Measurements from ENCODE around the gene TBC1D20. TPM values are rescaled to one million over a fixed set of nuclear protein-coding genes. Genes with fewer than 3 reads are reported as not detected.
"Not testable (repeated sequence)": the region's sequence is repeated elsewhere in the genome, so short reads cannot be mapped to it uniquely, and the experiment has no call there.

TBC1D20 gene
- total RNA-seq, 4 donors from 2014 or later = 34.9 to 47.7 (median 41.7) TPM

DNA sequence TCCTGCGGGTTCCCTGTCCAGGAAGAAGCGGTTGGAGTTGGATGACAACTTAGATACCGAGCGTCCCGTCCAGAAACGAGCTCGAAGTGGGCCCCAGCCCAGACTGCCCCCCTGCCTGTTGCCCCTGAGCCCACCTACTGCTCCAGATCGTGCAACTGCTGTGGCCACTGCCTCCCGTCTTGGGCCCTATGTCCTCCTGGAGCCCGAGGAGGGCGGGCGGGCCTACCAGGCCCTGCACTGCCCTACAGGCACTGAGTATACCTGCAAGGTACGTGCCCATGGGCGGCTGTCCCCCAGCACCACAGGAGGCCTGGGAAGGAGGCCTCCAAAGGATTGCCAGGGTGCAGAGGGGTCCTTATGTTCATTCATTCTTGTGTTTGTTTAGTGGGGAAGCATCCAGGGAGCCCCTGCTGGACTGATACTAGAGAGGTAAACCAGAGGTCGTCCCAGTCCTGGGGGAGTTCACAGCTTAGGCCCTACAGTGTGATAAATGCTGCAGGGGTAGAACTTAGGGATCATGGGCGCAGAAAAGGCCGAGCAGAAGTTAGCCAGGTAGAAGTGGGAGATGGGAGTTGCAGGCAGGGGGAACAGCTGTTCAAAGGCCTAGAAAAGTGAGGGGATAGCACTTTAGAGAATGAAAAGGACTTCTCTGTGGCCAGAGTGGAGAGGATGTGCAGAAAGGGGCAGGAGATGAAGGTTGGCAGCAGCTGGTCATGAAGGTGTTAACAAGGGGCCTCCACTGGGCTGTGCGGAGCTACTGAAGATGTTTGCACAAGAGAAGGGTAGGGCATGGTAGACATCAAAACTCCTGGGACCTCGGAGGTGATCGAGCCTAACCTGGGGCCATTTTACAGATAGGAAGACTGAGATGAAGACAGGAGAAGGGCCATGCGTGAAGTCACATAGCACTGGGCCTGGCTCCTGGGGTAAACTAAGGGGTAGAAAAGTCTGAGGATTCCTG lies 74.0 kb downstream of the TBC1D20 start:
- H3K4me3 ChIP-seq = no peak overlapping the region
- no peak overlapping the region for H3K27ac ChIP-seq (replicated peaks in 1 of 4)
- intact Hi-C loops (cut with DNase I) = no loop called here
- H3K36me3 ChIP-seq = peaks cover 0 to 33% (median 25%) of the 10 kb centered on the region in 4 donors
- H3K4me1 ChIP-seq = no peaks in the 10 kb centered on the region
- TF ChIP-seq, protein P1, sequence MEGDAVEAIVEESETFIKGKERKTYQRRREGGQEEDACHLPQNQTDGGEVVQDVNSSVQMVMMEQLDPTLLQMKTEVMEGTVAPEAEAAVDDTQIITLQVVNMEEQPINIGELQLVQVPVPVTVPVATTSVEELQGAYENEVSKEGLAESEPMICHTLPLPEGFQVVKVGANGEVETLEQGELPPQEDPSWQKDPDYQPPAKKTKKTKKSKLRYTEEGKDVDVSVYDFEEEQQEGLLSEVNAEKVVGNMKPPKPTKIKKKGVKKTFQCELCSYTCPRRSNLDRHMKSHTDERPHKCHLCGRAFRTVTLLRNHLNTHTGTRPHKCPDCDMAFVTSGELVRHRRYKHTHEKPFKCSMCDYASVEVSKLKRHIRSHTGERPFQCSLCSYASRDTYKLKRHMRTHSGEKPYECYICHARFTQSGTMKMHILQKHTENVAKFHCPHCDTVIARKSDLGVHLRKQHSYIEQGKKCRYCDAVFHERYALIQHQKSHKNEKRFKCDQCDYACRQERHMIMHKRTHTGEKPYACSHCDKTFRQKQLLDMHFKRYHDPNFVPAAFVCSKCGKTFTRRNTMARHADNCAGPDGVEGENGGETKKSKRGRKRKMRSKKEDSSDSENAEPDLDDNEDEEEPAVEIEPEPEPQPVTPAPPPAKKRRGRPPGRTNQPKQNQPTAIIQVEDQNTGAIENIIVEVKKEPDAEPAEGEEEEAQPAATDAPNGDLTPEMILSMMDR (IDR thresholded peaks at IDR 0.05) = no peak
- TF ChIP-seq EP300 (IDR thresholded peaks at IDR 0.05) (no peak), POLR2A (IDR thresholded peaks at IDR 0.05; ENCODE audit: low read depth) (no peak), POLR2AphosphoS5 (IDR thresholded peaks at IDR 0.05) (no peak)
- no peaks in the 10 kb centered on the region for H3K9me3 ChIP-seq
- no peak for DNase-seq (ENCODE audit: extremely low spot score)
- WGBS = 89% methylated on average over 19 of the region's 21 CpGs
- no peaks in the 10 kb centered on the region for H3K27me3 ChIP-seq

DNA sequence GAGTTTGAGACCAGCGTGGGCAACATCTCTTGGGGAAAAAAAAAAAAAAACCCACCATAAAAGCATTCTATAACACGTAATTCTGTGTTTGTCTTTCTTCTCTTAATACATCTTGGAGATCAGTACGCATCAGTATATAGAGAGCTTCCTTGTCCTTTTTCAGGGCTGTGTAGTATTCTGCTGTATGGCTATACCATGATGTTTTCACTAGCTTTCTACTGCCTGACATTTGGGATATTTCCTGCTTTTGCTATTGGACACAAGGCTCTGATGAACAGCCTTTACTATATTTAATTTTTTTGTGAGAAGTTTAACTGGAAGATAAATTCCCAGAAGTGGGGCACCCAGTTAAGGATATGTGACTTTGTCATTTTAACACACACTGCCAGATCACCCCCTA lies 74.8 kb downstream of the TBC1D20 start:
- peaks cover 0 to 1% (median under 1%) of the 10 kb centered on the region in 4 donors for H3K4me1 ChIP-seq
- no peak overlapping the region for H3K4me3 ChIP-seq
- TF ChIP-seq POLR2AphosphoS5 (IDR thresholded peaks at IDR 0.05) (no peak), POLR2A (IDR thresholded peaks at IDR 0.05; ENCODE audit: low read depth) (no peak), EP300 (IDR thresholded peaks at IDR 0.05) (no peak)
- TF ChIP-seq, protein P1 (IDR thresholded peaks at IDR 0.05) = no peak
- H3K9me3 ChIP-seq = no peaks in the 10 kb centered on the region
- peaks cover 0 to 33% (median 21%) of the 10 kb centered on the region in 4 donors for H3K36me3 ChIP-seq
- no peak overlapping the region for H3K27ac ChIP-seq (replicated peaks in 1 of 4)
- 93% methylated on average over 3 of the region's 3 CpGs for WGBS
- no peak for DNase-seq (ENCODE audit: extremely low spot score)
- intact Hi-C loops (cut with DNase I) = no loop called here
- peaks cover 0 to 5% (median 0%) of the 10 kb centered on the region in 4 donors for H3K27me3 ChIP-seq

DNA sequence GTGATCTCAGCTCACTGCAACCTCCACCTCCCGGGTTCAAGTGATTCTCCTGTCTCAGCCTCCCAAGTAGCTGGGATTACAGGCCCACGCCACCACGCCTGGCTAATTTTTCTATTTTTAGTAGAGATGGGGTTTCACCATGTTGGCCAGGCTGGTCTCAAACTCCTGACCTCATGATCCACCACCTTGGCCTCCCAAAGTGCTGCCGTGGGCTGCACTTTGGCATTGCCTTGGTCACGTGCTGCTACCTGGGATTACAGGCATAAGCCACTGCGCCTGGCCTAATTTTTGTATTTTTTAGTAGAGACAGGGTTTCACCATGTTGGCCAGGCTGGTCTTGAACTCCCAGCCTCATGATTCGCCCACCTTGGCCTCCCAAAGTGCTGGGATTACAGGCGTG lies 75.7 kb downstream of the TBC1D20 start:
- H3K4me1 ChIP-seq; H3K27ac ChIP-seq (replicated peaks in 1 of 4); intact Hi-C loops (cut with DNase I); H3K4me3 ChIP-seq; H3K9me3 ChIP-seq; DNase-seq (ENCODE audit: extremely low spot score): not testable (repeated sequence)
- Histone ChIP-seq H3K27me3 (peaks cover 0 to 14% (median 3%) of the 10 kb centered on the region in 4 donors), H3K36me3 (peaks cover 0 to 27% (median 19%) of the 10 kb centered on the region in 4 donors)
- 98% methylated on average over 8 of the region's 8 CpGs for WGBS

Small RNAs within 50 kb of the gene (small RNA-seq; reads per million reads assigned to genes)
- gene RF00019 = 0 reads per million in 3 donors

Other genes starting within 250 kb of the TBC1D20 start
- gene DEFB129, start 235.3 kb downstream of the TBC1D20 start, total RNA-seq = not detected
- gene DEFB132, start 204.8 kb downstream of the TBC1D20 start, total RNA-seq = not detected
- 1 to 10 TPM; 1.7 to 2.6 (median 2.3) TPM for gene C20orf96, start 171.8 kb downstream of the TBC1D20 start, total RNA-seq
- gene ZCCHC3, start 165.0 kb downstream of the TBC1D20 start, total RNA-seq = 10 to 100 TPM; 13.3 to 29.9 (median 19.7) TPM
- 10 to 100 TPM in 1 of 4 donors, 1 to 10 TPM in 3; 3.5 to 14.4 (median 7.2) TPM for gene SOX12, start 137.0 kb downstream of the TBC1D20 start, total RNA-seq
- gene NRSN2, start 115.4 kb downstream of the TBC1D20 start, total RNA-seq = 10 to 100 TPM; 20.8 to 72.8 (median 48.9) TPM
- 1 to 10 TPM in 3 of 4 donors, under 1 TPM in 1; 0.83 to 6.8 (median 4.0) TPM for gene TRIB3, start 81.8 kb downstream of the TBC1D20 start, total RNA-seq
- 10 to 100 TPM; 75.7 to 85.6 (median 80.7) TPM for gene RBCK1, start 54.2 kb downstream of the TBC1D20 start, total RNA-seq
- gene CSNK2A1, start 81.3 kb upstream of the TBC1D20 start, total RNA-seq = 10 to 100 TPM; 41.5 to 69.5 (median 53.6) TPM
- gene TCF15, start 147.8 kb upstream of the TBC1D20 start, total RNA-seq = 1 to 10 TPM; 2.3 to 5.7 (median 3.3) TPM
- gene SRXN1, start 190.7 kb upstream of the TBC1D20 start, total RNA-seq = 10 to 100 TPM; 37.0 to 58.2 (median 41.4) TPM
- not detected for gene SCRT2, start 213.3 kb upstream of the TBC1D20 start, total RNA-seq